Activated naive CD4-positive, alpha-beta T cell treated with anti-CD3 and anti-CD28 coated beads, Interleukin-2, amount 50 U/mL, for 72 hours (primary cell): ENCODE results near the gene PAWR. TPM values are rescaled to one million over a fixed set of nuclear protein-coding genes. Genes with fewer than 3 reads are reported as not detected.

ENCODE experiments used
- ATAC-seq, 2 donors: fragments of 150-1000 bp; cut with Tn5 transposase; 2 replicates each; pipeline ENCODE4 v1.10.0; 2021; ENCODE audit warnings: mild to moderate bottlenecking in 2 of 2, moderate library complexity in 2 of 2
- DNase-seq, 2 donors: peaks; one replicate each; pipeline ENCODE4 v3.0.0; 2021 to 2022; ENCODE audit warnings: low spot score in 2 of 2
- H3K27ac Mint-ChIP-seq, 2 donors: one replicate each; pipeline ENCODE4 v1.8.0; 2022; ENCODE audit warnings: mild to moderate bottlenecking in 2 of 2, mixed read lengths in 2 of 2
- H3K36me3 Mint-ChIP-seq, 2 donors: one replicate each; pipeline ENCODE4 v1.8.0; 2022; ENCODE audit warnings: mixed read lengths in 2 of 2
- H3K9me3 Mint-ChIP-seq, 2 donors: one replicate each; pipeline ENCODE4 v1.8.0; 2022; ENCODE audit warnings: mixed read lengths in 2 of 2
- total RNA-seq, 2 donors: library from RNA; stranded (reverse); gene quantifications; one replicate each; pipeline ENCODE4 v1.2.3, GENCODE V29; 2022

PAWR gene, protein sequence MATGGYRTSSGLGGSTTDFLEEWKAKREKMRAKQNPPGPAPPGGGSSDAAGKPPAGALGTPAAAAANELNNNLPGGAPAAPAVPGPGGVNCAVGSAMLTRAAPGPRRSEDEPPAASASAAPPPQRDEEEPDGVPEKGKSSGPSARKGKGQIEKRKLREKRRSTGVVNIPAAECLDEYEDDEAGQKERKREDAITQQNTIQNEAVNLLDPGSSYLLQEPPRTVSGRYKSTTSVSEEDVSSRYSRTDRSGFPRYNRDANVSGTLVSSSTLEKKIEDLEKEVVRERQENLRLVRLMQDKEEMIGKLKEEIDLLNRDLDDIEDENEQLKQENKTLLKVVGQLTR
- 10 to 100 TPM in 1 of 2 donors, 1 to 10 TPM in 1; 8.4 to 12.0 TPM for total RNA-seq

DNA sequence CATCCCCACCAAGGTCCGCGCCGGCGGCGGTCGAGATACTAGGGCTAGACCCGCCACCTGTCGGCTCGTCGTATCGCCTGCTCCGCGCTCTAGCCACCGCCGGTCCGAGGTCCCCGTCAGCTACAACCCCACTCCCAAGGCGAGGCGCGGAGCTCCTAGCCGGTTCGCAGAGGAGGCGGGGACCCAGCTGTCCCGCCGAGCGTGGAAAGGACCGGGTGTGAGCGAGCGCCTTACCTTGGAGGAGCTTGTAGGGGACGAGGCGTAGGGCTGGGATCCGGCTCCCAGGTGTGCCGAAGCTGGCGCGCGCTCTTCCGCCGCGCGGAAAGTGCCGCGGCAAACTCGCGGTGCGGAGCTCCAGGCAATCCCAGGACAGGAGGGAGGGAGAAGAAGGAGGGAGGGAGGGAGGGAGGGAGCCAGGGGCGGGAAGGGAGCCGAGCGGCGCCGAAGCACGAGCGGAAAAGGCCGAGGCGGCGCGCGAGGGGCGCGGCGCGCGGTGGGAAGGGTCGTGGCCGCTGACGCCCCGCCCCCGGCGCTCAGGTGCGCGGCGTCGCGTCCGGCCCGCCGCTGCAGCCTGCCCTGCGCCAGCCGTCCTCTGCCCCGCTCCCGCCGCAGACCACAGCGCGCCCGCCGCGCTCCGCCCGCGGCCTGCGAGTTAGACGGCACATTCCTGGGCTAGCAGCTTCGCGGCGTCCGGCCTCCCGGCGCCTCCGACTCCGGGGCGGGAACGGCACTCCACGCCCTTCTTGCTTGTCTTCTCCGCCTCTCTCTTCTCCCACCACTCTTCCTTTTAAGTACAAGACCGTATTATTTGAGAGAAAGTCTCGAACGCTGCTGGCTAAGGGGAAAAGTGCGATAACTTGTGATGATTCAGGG, at the start of gene PAWR:
PAWR (minus strand) TSS at position 327 of the 873 bp plus-strand sequence. CDS start 720 bp downstream, outside the sequence.
- Mint-ChIP-seq H3K9me3 (peaks cover 0 to 1% of the 10 kb centered on the region in 2 donors), H3K36me3 (peaks cover 0 to 6% of the 10 kb centered on the region in 2 donors), H3K27ac (no peak within 1 kb of the TSS)
- DNase-seq: peak; percentile 32 to 59
- ATAC-seq: peak; percentile 61 to 73

DNA sequence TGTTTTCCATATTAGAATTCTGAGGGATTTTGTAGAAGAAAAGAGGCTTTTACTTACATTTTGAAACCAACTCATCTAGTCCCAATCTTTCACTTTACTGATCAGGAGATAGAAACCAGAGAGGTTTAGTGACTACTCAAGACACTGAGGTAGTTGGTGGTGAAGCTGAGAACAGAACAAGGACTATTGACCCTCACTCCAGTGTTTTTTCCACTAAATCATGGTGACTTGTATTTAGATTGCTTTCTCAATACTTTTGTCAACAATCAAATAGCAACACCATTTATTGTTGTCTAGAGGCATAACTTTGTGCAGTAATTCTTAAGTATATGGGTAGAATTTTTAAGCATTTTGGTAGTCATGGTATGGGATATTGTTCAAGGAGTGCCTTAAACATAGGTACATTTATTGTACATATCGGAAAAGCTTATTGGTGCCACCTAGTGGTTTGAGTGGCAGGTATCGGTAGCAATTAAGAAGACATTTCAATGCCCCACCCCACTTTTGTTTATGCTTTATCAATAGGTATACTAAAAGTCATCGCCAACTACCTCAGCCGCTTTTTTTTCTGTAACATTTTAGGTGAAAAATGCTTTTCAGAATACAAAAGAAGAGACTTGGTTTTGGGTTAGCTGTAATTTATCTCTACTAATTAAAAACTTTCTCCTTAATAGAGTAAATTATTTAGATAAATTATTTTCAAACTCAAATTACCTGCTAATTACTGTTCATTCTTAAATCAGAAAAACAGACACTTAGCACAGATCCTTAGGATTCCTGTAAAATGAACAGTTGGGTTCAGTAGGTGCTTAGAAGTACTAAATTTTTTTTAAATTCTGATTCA, 47.3 kb upstream of the PAWR start:
- H3K9me3 Mint-ChIP-seq: no peaks in the 10 kb centered on the region
- H3K27ac Mint-ChIP-seq: no peak overlapping the region
- peak in 1 of 2 donors; percentile 23 for DNase-seq
- no peaks in the 10 kb centered on the region for H3K36me3 Mint-ChIP-seq
- ATAC-seq: peak in 1 of 2 donors; percentile 62

DNA sequence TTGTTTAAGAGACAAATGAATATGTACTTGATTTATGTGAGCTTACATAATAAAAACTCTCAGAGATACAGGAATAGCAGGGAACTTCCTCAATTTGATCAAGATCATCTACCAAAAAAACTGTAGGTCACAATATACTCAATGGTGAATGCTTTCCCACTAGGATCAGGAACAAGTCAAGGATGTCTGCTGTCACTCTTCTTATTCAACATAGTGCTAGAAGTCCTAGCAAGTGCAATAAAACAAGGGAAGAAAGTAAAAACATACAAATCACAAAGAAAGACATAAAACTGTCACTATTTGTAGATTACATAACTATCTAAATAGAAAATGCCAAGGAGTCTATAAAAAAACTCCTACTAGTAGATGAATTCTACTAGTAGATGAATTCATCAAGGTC, 41.9 kb upstream of the PAWR start:
- ATAC-seq: no peak
- DNase-seq: no peak
- Mint-ChIP-seq H3K9me3 (no peaks in the 10 kb centered on the region), H3K36me3 (no peaks in the 10 kb centered on the region), H3K27ac (no peak overlapping the region)

DNA sequence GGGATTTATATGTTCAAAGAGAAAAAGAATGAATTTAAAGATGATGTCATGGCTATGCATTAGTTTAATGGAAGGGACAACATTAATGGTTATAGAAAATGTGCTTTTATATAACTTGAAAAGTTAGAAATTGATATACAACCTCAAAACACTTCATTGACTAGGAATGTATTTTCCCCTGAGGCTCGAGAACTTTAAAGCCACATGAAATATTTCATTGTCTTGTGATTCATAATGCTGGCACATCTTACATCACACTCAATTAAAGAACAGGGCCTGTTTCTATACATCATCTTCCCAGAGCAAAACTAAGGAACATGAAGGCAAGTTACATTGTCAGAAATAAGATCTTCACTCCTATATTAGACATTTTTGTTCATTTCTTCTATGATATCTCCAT, 35.2 kb upstream of the PAWR start:
- ATAC-seq (no peak), DNase-seq (no peak)
- Mint-ChIP-seq H3K27ac (no peak overlapping the region), H3K9me3 (no peaks in the 10 kb centered on the region), H3K36me3 (no peaks in the 10 kb centered on the region)

DNA sequence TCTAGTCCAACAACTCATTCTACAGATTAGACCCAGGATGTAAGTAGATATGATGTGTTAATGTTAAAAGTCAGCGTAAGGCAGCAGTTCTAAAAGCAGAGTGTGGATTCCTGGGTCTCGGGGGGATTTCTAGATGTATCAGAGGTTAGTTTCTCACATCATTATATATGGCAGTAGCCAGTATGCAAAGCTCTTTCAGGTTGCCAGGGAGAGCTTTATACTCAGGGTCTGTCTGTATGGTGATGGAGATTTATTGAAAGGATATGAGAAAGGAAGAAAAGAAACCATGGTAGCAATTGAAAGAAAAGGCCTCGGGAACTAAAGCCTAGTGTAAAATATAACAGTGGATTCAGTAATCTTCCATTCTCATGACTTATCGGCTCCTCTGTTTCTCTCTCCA, 26.2 kb upstream of the PAWR start:
- DNase-seq (no peak), ATAC-seq (no peak)
- Mint-ChIP-seq H3K36me3 (no peaks in the 10 kb centered on the region), H3K9me3 (no peaks in the 10 kb centered on the region), H3K27ac (no peak overlapping the region)

DNA sequence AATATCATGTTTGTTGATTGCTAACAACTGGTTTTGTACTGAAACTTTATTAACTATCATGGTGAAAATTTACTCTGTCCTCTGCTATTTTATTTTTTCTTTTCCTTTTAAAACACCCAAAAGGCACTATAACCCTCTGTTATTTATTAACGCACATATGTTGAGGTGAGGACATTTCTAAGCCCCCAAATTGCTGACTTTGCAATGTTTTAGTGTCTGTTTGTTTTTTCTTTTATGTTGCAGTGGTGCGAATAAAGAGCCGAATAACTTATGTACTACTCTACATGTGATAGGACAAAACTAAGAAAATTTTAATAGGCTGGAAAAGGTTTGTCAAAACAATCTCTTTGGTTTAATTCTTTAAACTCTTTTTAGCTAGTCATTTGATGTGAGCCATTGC, 24.5 kb upstream of the PAWR start:
- H3K27ac Mint-ChIP-seq: no peak overlapping the region
- no peak for DNase-seq
- no peaks in the 10 kb centered on the region for H3K9me3 Mint-ChIP-seq
- H3K36me3 Mint-ChIP-seq: no peaks in the 10 kb centered on the region
- no peak for ATAC-seq

DNA sequence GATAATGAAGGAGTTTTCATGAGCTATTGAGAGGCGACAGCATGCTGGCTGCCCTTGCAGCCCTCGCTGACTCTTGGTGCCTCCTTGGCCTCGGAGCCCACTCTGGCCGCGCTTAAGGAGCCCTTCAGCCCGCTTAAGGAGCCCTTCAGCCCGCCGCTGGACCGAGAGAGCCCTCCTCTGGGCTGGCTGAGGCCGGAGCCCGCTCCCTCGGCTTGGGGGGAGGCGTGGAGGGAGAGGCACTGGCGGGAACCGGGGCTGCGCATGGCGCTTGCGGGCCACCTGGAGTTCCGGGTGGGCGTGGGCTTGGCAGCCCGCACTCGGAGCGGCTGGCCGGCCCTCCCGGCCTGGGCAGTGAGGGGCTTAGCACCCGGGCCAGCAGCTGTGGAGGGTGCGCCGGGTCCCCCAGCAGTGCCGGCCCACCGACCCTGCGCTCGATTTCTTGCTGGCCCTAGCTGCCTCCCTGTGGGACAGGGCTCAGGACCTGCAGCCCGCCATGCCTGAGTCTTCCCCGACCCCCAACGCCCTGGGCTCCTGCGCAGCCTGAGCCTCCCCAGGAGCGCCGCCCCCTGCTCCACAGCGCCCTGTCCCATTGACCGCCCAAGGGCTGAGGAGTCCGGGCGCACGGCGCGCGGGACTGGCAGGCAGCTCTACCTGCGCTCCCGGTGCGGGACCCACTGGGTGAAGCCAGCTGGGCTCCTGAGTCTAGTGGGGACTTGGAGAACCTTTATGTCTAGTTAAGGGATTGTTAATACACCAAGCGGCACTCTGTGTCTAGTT, 20.1 kb upstream of the PAWR start:
- no peak for ATAC-seq
- Mint-ChIP-seq H3K36me3 (no peaks in the 10 kb centered on the region), H3K27ac (no peak overlapping the region)

DNA sequence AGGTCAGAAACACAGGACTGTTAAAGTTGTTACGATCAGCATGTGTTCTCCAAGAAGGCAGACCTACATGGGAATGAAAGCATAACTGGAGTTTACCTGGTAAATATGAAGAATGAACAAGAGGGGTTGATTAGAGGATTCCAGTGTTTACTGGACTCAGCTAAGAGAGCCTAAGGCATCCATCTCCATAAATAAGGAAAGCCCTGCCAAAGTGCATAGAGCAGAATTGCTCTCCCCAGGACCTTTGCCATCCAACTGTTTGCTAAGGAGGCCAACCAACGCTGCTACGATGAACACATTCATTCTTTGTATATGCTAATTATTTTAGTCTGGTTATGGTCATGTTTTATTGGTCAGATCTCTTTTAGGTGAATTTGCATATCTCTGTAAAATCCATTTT, 17.1 kb upstream of the PAWR start:
- no peak for ATAC-seq
- no peaks in the 10 kb centered on the region for H3K36me3 Mint-ChIP-seq
- H3K9me3 Mint-ChIP-seq: no peaks in the 10 kb centered on the region
- no peak overlapping the region for H3K27ac Mint-ChIP-seq
- no peak for DNase-seq

More for the DNA sequence above, 20.1 kb upstream of the PAWR start:
- H3K9me3 Mint-ChIP-seq: no peaks in the 10 kb centered on the region
- DNase-seq: no peak

DNA sequence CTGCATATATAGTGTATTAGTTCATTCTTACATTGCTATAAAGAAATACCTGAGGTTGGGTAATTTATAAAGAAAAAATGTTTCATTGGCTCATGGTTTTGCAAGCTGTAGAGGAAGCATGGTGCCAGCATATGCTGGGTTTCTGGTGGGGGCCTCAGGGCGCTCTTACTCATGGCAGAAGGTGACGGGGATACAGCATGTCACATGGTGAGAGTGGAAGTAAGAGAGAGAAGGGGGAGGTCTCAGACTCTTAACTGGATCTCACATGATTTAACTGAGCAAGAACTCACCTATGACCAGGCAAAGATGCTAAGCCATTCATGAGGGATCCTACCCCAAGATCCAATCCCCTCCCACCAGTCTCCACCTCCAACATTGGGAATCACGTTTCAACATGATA, 15.9 kb upstream of the PAWR start:
- ATAC-seq (no peak), DNase-seq (no peak)
- H3K36me3 Mint-ChIP-seq: no peaks in the 10 kb centered on the region

DNA sequence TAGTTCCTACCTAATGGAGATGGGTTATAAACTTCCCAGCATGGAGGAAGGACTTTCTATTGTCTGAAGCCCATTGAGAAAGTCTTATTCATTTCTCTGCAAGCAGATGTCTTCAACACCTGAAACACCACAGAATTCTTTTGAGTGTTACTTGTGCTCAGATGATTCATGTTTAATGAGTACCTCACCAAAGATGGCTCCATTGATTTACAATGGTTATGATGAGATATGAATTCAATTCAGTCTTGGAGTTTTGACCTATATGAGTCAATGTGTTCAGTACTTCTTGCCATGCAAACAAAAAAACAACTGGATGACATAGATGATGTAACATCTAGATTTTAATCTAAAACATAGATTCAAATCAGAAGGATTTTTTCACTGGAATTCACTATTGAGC, 15.4 kb upstream of the PAWR start:
- H3K27ac Mint-ChIP-seq: no peak overlapping the region
- no peaks in the 10 kb centered on the region for H3K36me3 Mint-ChIP-seq
- H3K9me3 Mint-ChIP-seq: no peaks in the 10 kb centered on the region
- peak in 1 of 2 donors; percentile 71 for ATAC-seq
- DNase-seq: no peak

More for the DNA sequence above, 15.9 kb upstream of the PAWR start:
- H3K27ac Mint-ChIP-seq: no peak overlapping the region
- H3K9me3 Mint-ChIP-seq: no peaks in the 10 kb centered on the region

DNA sequence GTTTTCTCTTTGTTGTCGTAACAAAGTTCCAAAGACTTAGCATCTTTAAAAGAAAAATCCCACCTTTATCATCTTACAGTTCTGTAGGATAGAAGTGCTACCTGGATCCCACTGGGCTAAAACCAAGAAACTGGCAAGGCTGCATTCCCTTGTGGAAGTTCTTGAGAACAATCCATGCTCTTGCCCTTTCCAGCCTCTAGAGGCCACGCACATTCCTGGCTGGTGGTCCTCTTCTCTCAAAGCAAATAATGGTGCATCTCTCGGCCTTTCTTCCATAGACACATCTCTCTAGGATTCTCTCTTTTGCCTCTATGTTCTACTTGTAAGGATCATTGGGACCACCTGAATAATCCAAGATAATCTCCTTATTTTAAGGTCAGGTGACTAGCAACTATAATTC, 8.2 kb upstream of the PAWR start:
- DNase-seq: no peak
- Mint-ChIP-seq H3K9me3 (peaks cover 0 to 3% of the 10 kb centered on the region in 2 donors), H3K27ac (no peak overlapping the region), H3K36me3 (peaks cover 0 to 5% of the 10 kb centered on the region in 2 donors)
- no peak for ATAC-seq

DNA sequence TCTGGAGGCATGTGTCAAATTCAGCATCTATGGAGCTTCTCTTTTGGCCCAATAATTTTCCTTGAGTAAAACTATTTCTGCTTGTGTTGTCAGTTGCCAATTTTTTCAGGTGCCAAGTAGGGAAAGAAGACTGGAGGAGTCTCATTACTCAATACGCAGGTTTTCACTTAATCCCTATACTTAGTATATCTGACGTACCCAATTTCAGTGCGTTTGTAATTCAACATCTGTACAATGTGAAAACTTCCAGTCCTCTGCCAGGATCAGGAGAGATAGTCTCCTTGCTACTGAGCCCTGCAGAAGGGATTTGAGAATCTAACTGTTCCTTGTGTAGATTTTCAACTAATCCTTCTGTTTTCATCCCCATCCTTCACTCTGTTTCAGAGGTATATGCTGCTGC, 5.7 kb upstream of the PAWR start:
- DNase-seq (no peak), ATAC-seq (no peak)
- Mint-ChIP-seq H3K36me3 (peaks cover 0 to 6% of the 10 kb centered on the region in 2 donors), H3K27ac (no peak overlapping the region), H3K9me3 (peaks cover 0 to 3% of the 10 kb centered on the region in 2 donors)

DNA sequence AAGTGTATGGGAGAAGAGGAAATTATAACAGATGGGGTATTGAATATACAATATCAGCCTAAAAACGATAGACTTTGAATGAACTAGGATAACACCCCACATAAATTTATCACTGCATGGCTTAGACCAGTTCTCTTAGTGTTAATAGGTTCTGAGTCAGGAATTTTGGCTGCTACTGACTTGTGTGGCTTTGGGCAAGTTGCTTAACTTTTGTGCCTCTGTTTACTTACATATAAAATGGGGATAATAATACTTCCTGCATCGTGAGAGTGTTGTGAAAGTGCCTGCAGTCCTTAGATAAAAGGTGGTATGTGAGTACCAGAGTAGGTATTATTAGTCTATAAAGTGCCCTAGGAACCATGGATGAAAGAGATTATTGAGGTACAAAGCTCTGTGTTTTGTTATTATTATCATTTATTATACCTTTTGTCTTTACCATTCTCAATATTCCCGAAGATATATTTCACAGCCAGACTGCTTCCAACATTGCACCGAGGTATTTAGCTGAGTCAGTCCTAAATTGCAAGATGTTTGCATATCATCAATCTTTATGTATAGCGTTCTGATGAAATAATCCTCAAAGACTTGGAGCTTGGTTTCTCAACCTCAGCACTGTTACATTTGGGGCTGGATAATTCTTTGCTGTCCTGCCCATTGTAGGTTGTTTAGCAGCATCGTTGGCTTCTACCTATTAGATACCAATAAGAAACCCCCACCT, 2.3 kb upstream of the PAWR start:
- Mint-ChIP-seq H3K9me3 (peaks cover 0 to 3% of the 10 kb centered on the region in 2 donors), H3K36me3 (peaks cover 0 to 9% of the 10 kb centered on the region in 2 donors), H3K27ac (no peak overlapping the region)
- DNase-seq (no peak), ATAC-seq (no peak)

DNA sequence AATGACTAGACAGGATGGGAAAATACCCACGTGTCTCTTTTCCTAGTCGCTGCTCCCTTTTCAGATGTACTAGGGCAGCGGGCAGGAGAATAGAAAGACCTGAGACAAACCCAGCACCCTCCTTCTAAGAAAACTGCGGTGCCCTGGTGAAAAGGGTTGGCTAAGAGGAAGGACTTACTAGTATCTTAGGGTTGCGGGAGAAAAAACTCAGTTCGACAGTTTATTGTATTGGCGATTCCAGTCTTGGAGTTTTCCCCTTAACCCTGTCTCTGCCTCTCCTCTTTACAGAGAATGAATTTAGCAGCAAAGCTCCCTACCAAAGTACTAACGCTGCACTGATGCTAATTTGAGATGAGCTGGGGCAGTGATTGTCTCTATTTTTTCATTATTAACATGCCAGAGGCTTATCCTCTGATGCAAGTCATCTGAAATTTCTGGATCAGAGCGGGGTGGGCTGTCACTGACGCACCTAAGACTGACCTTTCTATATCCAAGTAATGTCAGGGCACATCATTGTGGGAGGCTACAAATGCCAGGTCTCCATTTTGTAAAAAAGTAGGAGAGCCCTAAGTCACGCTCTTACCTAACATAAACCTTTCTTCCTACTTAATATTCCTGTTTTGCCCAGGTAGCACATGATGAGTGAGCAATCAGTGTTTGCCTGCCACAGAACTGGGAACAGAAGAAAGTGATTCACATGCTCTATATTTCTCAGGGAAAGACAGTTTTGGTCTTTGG, 916 bp upstream of the PAWR start:
- peak in 1 of 2 donors; percentile 26 for ATAC-seq
- H3K27ac Mint-ChIP-seq: no peak overlapping the region

DNA sequence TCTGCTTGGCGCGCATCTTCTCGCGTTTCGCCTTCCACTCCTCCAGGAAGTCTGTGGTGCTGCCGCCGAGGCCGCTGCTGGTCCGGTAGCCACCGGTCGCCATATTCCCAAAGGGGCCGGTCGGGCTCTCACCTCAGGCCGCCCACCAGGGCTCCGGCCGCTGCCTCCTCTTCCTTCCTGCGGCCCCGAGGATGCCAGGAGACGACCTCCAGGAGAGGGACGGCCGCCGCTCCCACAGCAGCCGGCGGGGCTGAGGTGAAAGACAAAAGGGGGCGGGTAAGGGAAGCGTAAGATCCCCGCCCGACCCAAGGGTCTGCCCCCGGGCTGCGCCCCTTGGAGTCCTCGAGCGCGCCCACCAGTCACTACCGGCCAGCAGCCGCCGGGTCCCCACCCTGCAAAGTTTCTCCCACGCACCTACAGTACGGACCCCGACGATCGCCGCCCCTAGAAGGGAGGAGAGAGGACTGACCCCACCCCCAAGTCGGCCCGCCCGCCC, 574 bp downstream of the PAWR start:
- H3K9me3 Mint-ChIP-seq: no peaks in the 10 kb centered on the region
- H3K27ac Mint-ChIP-seq: no peak overlapping the region
- H3K36me3 Mint-ChIP-seq: peaks cover 0 to 4% of the 10 kb centered on the region in 2 donors
- DNase-seq: peak in 1 of 2 donors; percentile 8
- peak; percentile 20 to 28 for ATAC-seq

More for the DNA sequence above, 916 bp upstream of the PAWR start:
- DNase-seq: no peak
- Mint-ChIP-seq H3K9me3 (peaks cover 0 to 3% of the 10 kb centered on the region in 2 donors), H3K36me3 (peaks cover 0 to 9% of the 10 kb centered on the region in 2 donors)
